Sigmoid colon (tissue), 4 donors: ENCODE measurements around the gene YARS1.

Experiments used
- CTCF ChIP-seq, 4 experiments: fragments of 450-650 bp in 3 of 4; fragments of 200-600 bp in 1 of 4; IDR thresholded peaks; one replicate each; pipeline ENCODE4 v1.5.1; 2016 to 2019; ENCODE audit warnings: antibody characterized with exemption in 4 of 4, mild to moderate bottlenecking in 3 of 4, moderate library complexity in 2 of 4
- EP300 ChIP-seq, 4 donors: sonication (generic); formaldehyde crosslinking; IDR thresholded peaks; one replicate each; pipeline ENCODE4 v1.6.1; 2017; ENCODE audit warnings: antibody characterized with exemption in 4 of 4
- POLR2A ChIP-seq, 2 donors: fragments of 450-650 bp; IDR thresholded peaks; one replicate each; pipeline ENCODE4 v1.6.1; 2016; ENCODE audit warnings: antibody characterized with exemption in 2 of 2, mild to moderate bottlenecking in 2 of 2, moderate library complexity in 2 of 2
- POLR2AphosphoS5 ChIP-seq, 4 donors: sonication (generic); formaldehyde crosslinking; IDR thresholded peaks; one replicate each; pipeline ENCODE4 v1.6.1; 2017; ENCODE audit warnings: antibody characterized with exemption in 4 of 4

GRCh38 chr1:32770221-32770731 is 46.9 kb downstream of the YARS1 start:
- no peak for TF ChIP-seq CTCF (IDR thresholded peaks at IDR 0.05)
- no peak for TF ChIP-seq EP300 (IDR thresholded peaks at IDR 0.05)
- no peak for TF ChIP-seq POLR2A (IDR thresholded peaks at IDR 0.05)
- no peak for TF ChIP-seq POLR2AphosphoS5 (IDR thresholded peaks at IDR 0.05)
